Activated naive CD8-positive, alpha-beta T cell treated with anti-CD3 and anti-CD28 coated beads, Interleukin-2, amount 50 U/mL, for 24 hours (primary cell): Measurements from ENCODE around the gene PKNOX1.
"Not testable (repeated sequence)": the region's sequence is repeated elsewhere in the genome, so short reads cannot be mapped to it uniquely, and the experiment has no call there.

Source experiments
- ATAC-seq: fragments of 150-1000 bp; cut with Tn5 transposase; one replicate; pipeline ENCODE4 v1.10.0; 2021
- DNase-seq: peaks from one replicate; pipeline ENCODE4 v3.0.0; 2021
- H3K27ac Mint-ChIP-seq: one replicate; pipeline ENCODE4 v1.8.0; 2021; ENCODE audit warnings: mild to moderate bottlenecking, mixed read lengths
- H3K27me3 Mint-ChIP-seq: one replicate; pipeline ENCODE4 v1.8.0; 2021; ENCODE audit warnings: mixed read lengths
- H3K36me3 Mint-ChIP-seq: one replicate; pipeline ENCODE4 v1.8.0; 2021; ENCODE audit warnings: low read depth, mixed read lengths
- H3K4me1 Mint-ChIP-seq: one replicate; pipeline ENCODE4 v1.8.0; 2021; ENCODE audit warnings: mixed read lengths
- H3K4me3 Mint-ChIP-seq: one replicate; pipeline ENCODE4 v1.8.0; 2021; ENCODE audit warnings: mild to moderate bottlenecking, moderate library complexity, mixed read lengths
- H3K9me3 Mint-ChIP-seq: one replicate; pipeline ENCODE4 v1.8.0; 2021; ENCODE audit warnings: mixed read lengths

The PKNOX1 gene, protein sequence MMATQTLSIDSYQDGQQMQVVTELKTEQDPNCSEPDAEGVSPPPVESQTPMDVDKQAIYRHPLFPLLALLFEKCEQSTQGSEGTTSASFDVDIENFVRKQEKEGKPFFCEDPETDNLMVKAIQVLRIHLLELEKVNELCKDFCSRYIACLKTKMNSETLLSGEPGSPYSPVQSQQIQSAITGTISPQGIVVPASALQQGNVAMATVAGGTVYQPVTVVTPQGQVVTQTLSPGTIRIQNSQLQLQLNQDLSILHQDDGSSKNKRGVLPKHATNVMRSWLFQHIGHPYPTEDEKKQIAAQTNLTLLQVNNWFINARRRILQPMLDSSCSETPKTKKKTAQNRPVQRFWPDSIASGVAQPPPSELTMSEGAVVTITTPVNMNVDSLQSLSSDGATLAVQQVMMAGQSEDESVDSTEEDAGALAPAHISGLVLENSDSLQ

GRCh38 chr21:42973991-42974831 lies at the start of gene PKNOX1:
PKNOX1 (plus strand) TSS chr21:42974562; CDS start chr21:43004382, 29,820 bp downstream.
- Mint-ChIP-seq H3K4me1 (peaks cover 35% of the 10 kb centered on the region), H3K27me3 (no peaks in the 10 kb centered on the region), H3K27ac (peak within 1 kb of the TSS; percentile 90), H3K4me3 (peak within 1 kb of the TSS; percentile 87), H3K36me3 (peaks cover 20% of the 10 kb centered on the region), H3K9me3 (no peaks in the 10 kb centered on the region)
- peak; percentile 91 for ATAC-seq
- peak; percentile 99 for DNase-seq

- ATAC-seq (no peak), DNase-seq (no peak)
- Mint-ChIP-seq H3K27me3 (no peaks in the 10 kb centered on the region), H3K36me3 (no peaks in the 10 kb centered on the region), H3K4me3 (no peak within 1 kb of the TSS), H3K27ac (peak within 1 kb of the TSS; percentile 86), H3K9me3 (no peaks in the 10 kb centered on the region), H3K4me1 (peaks cover 16% of the 10 kb centered on the region)
Measured at GRCh38 chr21:42925114-42925926, 49.0 kb upstream of the PKNOX1 start, which contains the start of gene ERVH48-1. ERVH48-1 (minus strand) TSS chr21:42925630; CDS start chr21:42919006, 6,624 bp downstream.

- not testable (repeated sequence) for H3K4me3 Mint-ChIP-seq, H3K36me3 Mint-ChIP-seq, H3K9me3 Mint-ChIP-seq, H3K27ac Mint-ChIP-seq, H3K27me3 Mint-ChIP-seq, ATAC-seq, DNase-seq
- H3K4me1 Mint-ChIP-seq: peaks cover 16% of the 10 kb centered on the region
Measured at GRCh38 chr21:42927474-42928200, 46.7 kb upstream of the PKNOX1 start.

GRCh38 chr21:42929969-42930368 lies 44.4 kb upstream of the PKNOX1 start:
- H3K27me3 Mint-ChIP-seq: no peaks in the 10 kb centered on the region
- no peak for DNase-seq
- H3K4me3 Mint-ChIP-seq: no peak overlapping the region
- H3K36me3 Mint-ChIP-seq: no peaks in the 10 kb centered on the region
- no peaks in the 10 kb centered on the region for H3K9me3 Mint-ChIP-seq
- H3K4me1 Mint-ChIP-seq: peaks cover 1% of the 10 kb centered on the region
- no peak for ATAC-seq
- no peak overlapping the region for H3K27ac Mint-ChIP-seq

DNA sequence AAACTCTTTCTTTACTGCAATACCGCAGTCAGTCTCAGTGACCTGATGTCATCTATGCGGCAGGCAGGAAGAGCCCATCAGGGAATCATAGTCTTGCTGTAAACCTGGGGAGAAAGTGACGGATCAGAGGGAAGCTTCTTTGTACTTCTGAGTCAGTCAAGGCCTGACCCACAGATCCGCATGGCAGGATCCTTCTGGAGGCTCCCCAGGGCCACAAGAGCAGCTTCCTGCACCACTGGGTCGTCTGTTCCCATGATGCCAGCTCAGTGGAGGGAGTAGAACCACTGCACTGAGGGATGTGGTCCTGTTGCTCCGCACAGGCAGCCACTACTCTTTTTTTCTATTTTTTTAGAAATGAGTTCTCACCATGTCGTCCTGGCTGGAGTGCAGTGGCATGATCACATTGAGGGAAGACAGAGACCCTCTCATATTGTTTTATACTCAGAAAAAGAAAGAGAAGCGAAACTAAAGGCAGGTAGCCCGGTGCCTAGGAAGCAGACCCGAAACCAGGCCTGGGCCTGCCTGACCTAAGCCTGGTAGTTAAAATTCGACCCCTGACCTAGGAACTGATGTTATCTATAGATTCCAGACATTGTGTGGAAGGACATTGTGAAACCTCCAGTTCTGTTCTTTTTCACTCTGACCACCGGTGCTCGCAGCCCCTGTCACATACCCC lies 42.7 kb upstream of the PKNOX1 start:
- H3K36me3 Mint-ChIP-seq: no peaks in the 10 kb centered on the region
- no peaks in the 10 kb centered on the region for H3K4me1 Mint-ChIP-seq
- no peaks in the 10 kb centered on the region for H3K9me3 Mint-ChIP-seq
- H3K4me3 Mint-ChIP-seq: no peak overlapping the region
- H3K27ac Mint-ChIP-seq: no peak overlapping the region
- ATAC-seq (no peak), DNase-seq (no peak)
- H3K27me3 Mint-ChIP-seq: no peaks in the 10 kb centered on the region

DNA sequence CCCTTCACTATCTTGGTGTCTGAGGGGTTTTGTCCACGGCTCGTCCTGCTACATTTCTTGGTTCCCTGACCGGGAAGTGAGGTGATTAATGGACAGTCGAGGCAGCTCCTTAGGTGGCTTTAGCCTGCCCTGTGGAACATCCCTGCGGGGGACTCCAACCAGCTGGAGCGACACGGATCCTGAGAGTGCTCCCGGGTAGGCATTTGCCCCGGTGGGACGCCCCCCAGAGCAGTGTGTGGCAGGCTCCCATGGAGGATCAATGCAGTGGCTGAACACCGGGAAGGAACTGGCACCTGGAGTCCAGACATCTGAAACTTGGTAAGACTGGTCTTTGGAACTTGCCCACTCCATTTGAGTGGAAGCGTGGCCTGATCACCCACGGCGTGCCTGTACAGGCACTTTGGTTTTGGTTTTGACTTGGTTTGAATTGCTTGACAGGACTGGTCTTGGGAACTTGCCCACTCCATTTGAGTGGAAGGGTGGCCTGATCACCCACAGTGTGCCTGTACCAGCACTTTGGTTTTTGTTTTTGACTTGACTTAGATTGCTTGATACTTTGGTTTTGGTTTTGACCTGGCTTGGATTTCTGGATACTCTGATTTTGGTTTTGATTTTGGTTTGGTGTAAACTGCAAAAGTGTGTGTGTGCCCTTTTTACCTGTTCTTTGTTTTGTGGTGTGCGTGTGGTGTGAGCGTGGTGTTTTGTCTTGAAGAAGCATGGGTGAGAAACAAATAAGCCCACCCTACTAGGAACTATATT lies 41.8 kb upstream of the PKNOX1 start:
- not testable (repeated sequence) for H3K27ac Mint-ChIP-seq, ATAC-seq

DNA sequence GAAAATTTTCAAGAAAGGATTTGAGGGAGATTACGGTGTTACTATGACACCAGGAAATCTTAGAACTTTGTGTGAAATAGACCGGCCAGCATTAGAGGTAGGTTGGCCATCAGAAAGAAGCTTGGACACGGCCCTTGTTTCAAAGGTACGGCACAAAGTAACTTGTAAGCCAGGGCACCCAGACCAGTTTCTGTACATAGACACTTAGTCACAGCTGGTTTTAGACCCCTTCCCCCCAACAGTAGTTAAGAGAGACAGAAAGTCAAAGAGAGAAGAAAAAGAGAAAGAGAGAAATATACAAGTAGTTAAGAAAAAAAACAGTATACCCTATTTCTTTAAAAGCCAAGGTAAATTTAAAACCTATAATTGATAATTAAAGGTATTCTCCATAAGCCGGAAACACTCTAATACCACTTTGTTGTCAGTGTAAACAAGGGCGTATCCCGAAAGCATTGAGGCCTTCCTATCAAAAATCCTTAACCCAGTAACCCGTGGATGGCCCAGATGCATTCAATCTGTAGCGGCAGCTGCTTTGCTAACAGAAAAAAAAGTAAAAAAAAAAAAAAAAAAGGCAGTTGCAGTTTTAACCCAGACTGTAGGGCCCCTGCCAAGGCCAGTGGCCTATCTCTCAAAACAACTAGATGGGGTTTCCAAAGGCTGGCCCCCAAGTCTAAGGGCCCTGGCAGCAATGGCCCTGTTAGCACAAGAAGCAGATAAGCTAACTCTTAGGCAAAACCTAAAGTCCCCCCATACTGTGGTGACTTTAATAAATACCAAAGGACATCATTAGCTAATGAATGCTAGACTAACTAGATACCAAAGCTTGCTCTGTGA lies 41.0 kb upstream of the PKNOX1 start:
- DNase-seq: not testable (repeated sequence)

More for the DNA sequence above, 41.8 kb upstream of the PKNOX1 start:
- not testable (repeated sequence) for H3K4me3 Mint-ChIP-seq, H3K36me3 Mint-ChIP-seq, H3K9me3 Mint-ChIP-seq, H3K27me3 Mint-ChIP-seq, DNase-seq, H3K4me1 Mint-ChIP-seq

DNA sequence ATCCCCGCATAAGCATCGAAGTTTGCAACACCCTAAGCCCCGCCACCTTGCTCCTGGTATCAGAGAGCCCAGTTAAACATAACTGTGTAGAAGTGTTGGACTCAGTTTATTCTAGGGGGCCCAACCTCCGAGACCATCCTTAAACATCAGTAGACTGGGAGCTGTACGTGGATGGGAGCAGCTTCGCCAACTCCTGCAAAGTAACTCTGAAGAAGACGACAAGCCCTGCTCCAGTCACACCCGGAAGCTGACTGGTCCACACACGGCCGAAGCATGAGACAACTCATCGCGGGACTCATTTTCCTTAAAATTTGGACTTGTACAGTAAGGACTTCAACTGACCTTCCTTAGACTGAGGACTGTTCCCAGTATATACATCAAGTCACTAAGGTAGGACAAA lies 40.4 kb upstream of the PKNOX1 start:
- not testable (repeated sequence) for H3K27me3 Mint-ChIP-seq, ATAC-seq, H3K9me3 Mint-ChIP-seq, H3K4me3 Mint-ChIP-seq, H3K4me1 Mint-ChIP-seq, DNase-seq, H3K27ac Mint-ChIP-seq, H3K36me3 Mint-ChIP-seq

More for the DNA sequence above, 41.0 kb upstream of the PKNOX1 start:
- not testable (repeated sequence) for H3K9me3 Mint-ChIP-seq, H3K27ac Mint-ChIP-seq, H3K4me3 Mint-ChIP-seq, H3K36me3 Mint-ChIP-seq, ATAC-seq, H3K4me1 Mint-ChIP-seq, H3K27me3 Mint-ChIP-seq

DNA sequence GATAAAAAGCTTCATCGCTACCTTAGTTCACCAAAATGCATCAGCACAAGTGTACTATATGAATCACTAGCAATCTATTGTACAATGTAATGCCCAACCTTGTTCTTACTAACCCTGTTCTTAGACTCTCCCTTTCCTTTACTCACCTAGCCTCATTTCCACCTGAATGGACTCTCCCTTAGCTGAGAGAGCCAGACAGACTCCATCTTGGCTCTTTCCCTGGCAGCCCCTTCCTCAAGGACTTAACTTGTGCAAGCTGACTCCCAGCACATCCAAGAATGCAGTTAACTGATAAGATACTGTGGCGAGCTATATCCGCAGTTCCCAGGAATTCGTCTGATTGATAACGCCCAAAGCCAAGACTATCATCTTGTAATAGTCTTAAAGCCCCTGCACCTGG lies 38.0 kb upstream of the PKNOX1 start:
- H3K27me3 Mint-ChIP-seq, H3K4me3 Mint-ChIP-seq, H3K27ac Mint-ChIP-seq, DNase-seq, H3K36me3 Mint-ChIP-seq, H3K4me1 Mint-ChIP-seq, H3K9me3 Mint-ChIP-seq, ATAC-seq: not testable (repeated sequence)

DNA sequence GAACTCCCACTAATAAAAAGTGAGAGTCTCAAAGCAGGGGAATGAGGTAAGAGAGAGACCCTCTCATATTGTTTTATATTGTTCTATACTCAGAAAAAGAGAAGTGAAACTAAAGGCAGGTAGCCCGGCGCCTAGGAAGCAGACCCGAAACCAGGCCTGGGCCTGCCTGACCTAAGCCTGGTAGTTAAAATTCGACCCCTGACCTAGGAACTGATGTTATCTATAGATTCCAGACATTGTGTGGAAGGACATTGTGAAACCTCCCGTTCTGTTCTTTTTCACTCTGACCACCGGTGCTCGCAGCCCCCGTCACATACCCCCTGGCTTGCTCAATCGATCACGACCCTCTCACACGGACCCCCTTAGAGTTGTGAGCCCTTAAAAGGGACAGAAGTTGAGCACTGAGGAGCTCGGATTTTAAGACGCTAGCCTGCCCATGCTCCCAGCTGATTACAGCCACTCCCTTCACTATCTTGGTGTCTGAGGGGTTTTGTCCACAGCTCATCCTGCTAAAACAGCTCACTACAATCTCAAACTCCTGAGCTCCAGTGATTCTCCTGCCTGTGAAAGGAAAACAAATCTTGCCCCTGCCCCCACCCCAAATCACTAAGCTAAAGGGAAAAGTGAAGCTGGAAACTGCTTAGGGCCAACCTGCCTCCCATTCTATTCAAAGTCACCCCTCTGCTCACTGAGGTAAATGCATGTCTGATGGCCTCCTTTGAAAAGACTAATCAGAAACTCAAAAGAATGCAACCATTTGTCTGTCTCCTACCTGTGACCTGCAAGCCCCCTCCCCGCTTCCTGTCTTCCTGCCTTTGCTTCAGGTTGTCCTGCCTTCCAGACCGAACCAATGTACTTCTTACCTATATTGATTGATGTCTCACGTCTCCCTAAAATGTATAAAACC lies 37.1 kb upstream of the PKNOX1 start:
- not testable (repeated sequence) for H3K4me3 Mint-ChIP-seq, H3K9me3 Mint-ChIP-seq, H3K27me3 Mint-ChIP-seq, H3K27ac Mint-ChIP-seq, DNase-seq, H3K4me1 Mint-ChIP-seq, H3K36me3 Mint-ChIP-seq, ATAC-seq

DNA sequence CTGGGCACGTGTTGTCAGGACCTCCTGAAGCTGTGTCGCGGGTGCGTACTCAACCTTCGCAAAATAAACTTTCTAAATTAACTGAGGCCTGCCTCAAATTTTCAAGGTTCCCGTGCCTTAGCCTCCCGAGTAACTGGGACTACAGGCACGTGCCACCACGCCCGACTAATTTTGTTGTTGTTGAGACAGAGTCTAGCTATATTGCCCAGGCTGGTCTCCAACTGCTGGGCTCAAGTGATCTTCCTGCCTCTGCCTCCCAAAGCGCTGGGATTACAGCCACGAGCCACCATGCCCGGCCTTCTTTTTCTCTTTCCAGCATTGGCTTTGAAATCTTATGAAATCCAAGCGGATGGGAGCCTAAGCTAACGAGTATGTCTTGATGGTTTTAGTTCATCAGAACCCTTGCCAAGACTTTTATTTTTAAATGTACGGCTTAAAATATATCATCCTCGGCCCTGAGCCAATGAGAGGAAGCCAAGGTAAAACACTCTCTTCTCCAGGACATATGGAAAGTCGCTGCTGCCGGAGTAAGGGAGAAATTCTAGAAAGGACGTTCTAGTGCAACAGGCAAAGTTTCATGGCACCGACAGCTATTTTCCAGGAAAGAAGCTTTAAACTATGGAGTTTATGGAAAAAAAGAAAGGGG lies 36.3 kb upstream of the PKNOX1 start:
- no peaks in the 10 kb centered on the region for H3K27me3 Mint-ChIP-seq
- no peaks in the 10 kb centered on the region for H3K36me3 Mint-ChIP-seq
- H3K9me3 Mint-ChIP-seq: no peaks in the 10 kb centered on the region
- H3K4me1 Mint-ChIP-seq: no peaks in the 10 kb centered on the region
- H3K4me3 Mint-ChIP-seq: no peak overlapping the region
- DNase-seq (no peak), ATAC-seq (no peak)
- no peak overlapping the region for H3K27ac Mint-ChIP-seq
